ENCODE measurements around the gene TNP2. TPM values are rescaled to one million over a fixed set of nuclear protein-coding genes. Genes with fewer than 3 reads are reported as not detected.

The TNP2 gene
- total and polyA plus RNA-seq, 2 of the 4 experiments (the other 2 are of a cell fraction), result not detected

DNA sequence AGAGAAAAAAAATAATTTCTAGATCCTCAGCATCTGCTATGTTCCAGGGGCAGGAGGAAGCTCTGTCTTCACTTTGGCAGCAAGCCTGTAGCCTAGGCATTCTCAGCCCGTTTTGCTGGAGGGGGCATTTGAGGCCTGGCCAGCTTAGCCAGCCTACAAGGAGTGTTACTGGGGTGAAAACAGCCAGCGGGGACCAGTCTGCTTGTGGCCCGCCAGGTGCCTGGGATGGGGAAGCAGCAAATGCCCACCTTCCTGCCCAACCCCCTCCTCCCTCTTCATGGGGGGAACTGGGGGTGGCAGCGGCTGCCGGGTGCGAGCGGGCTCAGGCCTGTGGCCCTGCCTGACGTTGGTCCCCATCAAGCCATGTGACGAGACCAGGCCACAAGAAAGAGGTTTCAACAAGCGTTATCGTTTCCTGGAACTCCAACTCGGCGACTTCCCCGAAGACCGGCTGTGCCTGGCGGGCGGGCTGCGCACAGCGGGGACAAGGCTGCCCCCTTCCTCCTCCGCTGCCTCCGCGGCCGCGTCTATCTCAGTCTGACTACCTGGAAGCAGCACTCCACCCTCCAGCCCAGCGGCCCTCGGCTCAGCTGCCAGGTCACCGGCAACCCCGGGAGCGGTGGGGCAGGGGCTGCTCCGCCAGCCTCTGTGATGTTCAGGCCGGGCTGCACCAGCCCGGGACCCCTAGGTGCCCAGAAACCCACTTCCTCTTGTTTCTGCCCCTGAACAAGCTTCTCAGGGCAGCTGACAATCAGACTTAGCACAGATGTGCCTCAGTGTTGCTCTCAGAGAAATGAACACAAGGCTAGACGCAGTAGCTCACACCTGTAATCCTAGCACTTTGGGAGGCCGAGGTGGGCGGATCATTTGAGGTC is 36.0 kb downstream of the TNP2 start (continued):
- TF ChIP-seq, protein P1, sequence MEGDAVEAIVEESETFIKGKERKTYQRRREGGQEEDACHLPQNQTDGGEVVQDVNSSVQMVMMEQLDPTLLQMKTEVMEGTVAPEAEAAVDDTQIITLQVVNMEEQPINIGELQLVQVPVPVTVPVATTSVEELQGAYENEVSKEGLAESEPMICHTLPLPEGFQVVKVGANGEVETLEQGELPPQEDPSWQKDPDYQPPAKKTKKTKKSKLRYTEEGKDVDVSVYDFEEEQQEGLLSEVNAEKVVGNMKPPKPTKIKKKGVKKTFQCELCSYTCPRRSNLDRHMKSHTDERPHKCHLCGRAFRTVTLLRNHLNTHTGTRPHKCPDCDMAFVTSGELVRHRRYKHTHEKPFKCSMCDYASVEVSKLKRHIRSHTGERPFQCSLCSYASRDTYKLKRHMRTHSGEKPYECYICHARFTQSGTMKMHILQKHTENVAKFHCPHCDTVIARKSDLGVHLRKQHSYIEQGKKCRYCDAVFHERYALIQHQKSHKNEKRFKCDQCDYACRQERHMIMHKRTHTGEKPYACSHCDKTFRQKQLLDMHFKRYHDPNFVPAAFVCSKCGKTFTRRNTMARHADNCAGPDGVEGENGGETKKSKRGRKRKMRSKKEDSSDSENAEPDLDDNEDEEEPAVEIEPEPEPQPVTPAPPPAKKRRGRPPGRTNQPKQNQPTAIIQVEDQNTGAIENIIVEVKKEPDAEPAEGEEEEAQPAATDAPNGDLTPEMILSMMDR (conservative IDR thresholded peaks at IDR 0.05; ENCODE audit: low read depth, low read length), result no peak

DNA sequence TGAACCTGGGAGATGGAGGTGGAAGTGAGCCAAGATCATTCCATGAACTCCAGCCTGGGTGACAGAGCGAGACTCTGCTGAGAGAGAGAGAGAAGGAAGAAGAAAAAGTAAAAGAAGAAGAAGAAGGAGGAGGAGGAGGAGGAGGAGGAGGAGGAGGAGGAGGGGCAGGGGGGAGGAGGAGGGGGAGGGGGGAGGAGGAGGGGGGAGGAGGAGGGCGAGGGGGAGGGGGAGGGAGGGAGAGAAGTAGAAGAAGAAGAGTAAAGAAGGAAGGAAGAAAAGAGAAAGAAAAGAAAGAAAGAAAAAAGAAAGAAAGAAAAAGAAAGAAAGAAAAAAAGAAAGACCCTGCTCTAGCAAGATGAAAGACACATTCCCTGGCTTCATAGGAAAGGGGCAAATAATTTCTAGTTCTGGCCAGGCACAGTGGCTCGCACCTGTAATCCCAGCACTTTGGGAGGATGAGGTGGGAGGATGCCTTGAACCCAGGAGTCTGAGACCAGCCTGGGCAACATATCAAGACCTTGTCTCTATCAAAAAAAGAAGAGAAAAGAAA is 36.7 kb downstream of the TNP2 start:
- H3K27me3 ChIP-seq (ENCODE audit: control insufficient read depth, insufficient read depth, low read length), result no peaks in the 10 kb centered on the region; the same call in 1 of the 2 replicates
- intact Hi-C loops (cut with micrococcal nuclease), result no loop called here
- no peak overlapping the region for H3K56ac ChIP-seq (ENCODE audit: extremely low read depth, insufficient read depth, low read length)
- H3K14ac ChIP-seq (replicated peaks; ENCODE audit: low read depth, low read length), result no peak overlapping the region; the same call in 1 of the 2 replicates
- H3K23ac ChIP-seq (ENCODE audit: low read depth, low read length), result no peak overlapping the region
- BruUV-seq (replicated peaks), result no TSS peak
- H4K8ac ChIP-seq (ENCODE audit: low read depth in 2 of 2, low read length in 2 of 2), result no peak overlapping the region
- H3K9me1 ChIP-seq (ENCODE audit: insufficient read depth, low read length), result no peaks in the 10 kb centered on the region; the same call in 1 of the 2 replicates
- H2BK20ac ChIP-seq (ENCODE audit: low read depth, low read length), result no peak overlapping the region
- no peak overlapping the region for H3K27ac ChIP-seq (ENCODE audit: insufficient read depth, low read length)
- DNase-seq (no peak), ATAC-seq (ENCODE audit: low read depth) (no peak)
- no peak overlapping the region for H2BK15ac ChIP-seq (ENCODE audit: low read depth, low read length)
- no peak overlapping the region for H2AFZ ChIP-seq (replicated peaks; ENCODE audit: low read length, poor library complexity)
- WGBS, 2 experiments (ENCODE audit: extremely low coverage in 2 of 2, insufficient read length in 1 of 2), result no CpG with 5 or more reads among the region's 3 CpGs
- no peak overlapping the region for H3K4me2 ChIP-seq (ENCODE audit: low read depth, low read length)
- ChIA-PET CTCF (no interaction called here), POLR2A (ENCODE audit: unreplicated experiment) (no interaction called here)
- H2AK9ac ChIP-seq (replicated peaks; ENCODE audit: low read depth, low read length, poor library complexity), result no peak overlapping the region
- H4K5ac ChIP-seq (ENCODE audit: low read depth, low read length), result no peak overlapping the region
- no peak overlapping the region for H4K91ac ChIP-seq (ENCODE audit: insufficient read depth, low read depth, low read length)
- H3K4ac ChIP-seq (ENCODE audit: low read depth, low read length), result no peak overlapping the region
- H3K4me3 ChIP-seq (ENCODE audit: insufficient read depth, low read depth, low read length), result no peak overlapping the region
- H3K9ac ChIP-seq (ENCODE audit: low read depth, low read length), result no peak overlapping the region
- H2BK120ac ChIP-seq (ENCODE audit: low read depth, low read length), result no peak overlapping the region
- H3K4me1 ChIP-seq (ENCODE audit: control insufficient read depth, insufficient read depth, low read length), result peaks cover 2% of the 10 kb centered on the region; the same call in 1 of the 2 replicates
- H2BK5ac ChIP-seq (ENCODE audit: low read depth, low read length, poor library complexity, severe bottlenecking), result no peak overlapping the region
- in situ Hi-C loops (cut with MboI; ENCODE audit: low sequenced_read_pairs), result no loop called here
- dilution Hi-C loops (cut with HindIII; ENCODE audit: low sequenced_read_pairs, unreplicated experiment), result no loop called here
- H3K18ac ChIP-seq (ENCODE audit: low read depth, low read length), result no peak overlapping the region
- H3K36me3 ChIP-seq (ENCODE audit: control insufficient read depth, insufficient read depth, low read length), result no peaks in the 10 kb centered on the region
- peak overlapping the region; percentile 54; the same call in 1 of the 2 replicates for H2AK5ac ChIP-seq (ENCODE audit: low read depth, low read length)
- H4K20me1 ChIP-seq (ENCODE audit: insufficient read depth, low read length), result no peaks in the 10 kb centered on the region
- no peaks in the 10 kb centered on the region for H3K79me1 ChIP-seq (ENCODE audit: low read depth in 1 of 2, low read length in 2 of 2)
- H3K9me3 ChIP-seq (ENCODE audit: control insufficient read depth, insufficient read depth, low read length), result no peaks in the 10 kb centered on the region
- TF ChIP-seq, protein P1 (conservative IDR thresholded peaks at IDR 0.05; ENCODE audit: low read depth, low read length), result no peak
- TF ChIP-seq NFE2L2 (IDR thresholded peaks at IDR 0.05; ENCODE audit: low read depth, low read length) (no peak), RFX5 (IDR thresholded peaks at IDR 0.05; ENCODE audit: low read depth, low read length) (no peak), CEBPB (IDR thresholded peaks at IDR 0.05; ENCODE audit: low read depth, low read length) (no peak), MXI1 (IDR thresholded peaks at IDR 0.05; ENCODE audit: borderline replicate concordance, low read depth, low read length) (no peak)
- TF ChIP-seq, protein P2, sequence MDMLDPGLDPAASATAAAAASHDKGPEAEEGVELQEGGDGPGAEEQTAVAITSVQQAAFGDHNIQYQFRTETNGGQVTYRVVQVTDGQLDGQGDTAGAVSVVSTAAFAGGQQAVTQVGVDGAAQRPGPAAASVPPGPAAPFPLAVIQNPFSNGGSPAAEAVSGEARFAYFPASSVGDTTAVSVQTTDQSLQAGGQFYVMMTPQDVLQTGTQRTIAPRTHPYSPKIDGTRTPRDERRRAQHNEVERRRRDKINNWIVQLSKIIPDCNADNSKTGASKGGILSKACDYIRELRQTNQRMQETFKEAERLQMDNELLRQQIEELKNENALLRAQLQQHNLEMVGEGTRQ (IDR thresholded peaks at IDR 0.05; ENCODE audit: low read depth, low read length), result no peak
- TF ChIP-seq, protein P3, sequence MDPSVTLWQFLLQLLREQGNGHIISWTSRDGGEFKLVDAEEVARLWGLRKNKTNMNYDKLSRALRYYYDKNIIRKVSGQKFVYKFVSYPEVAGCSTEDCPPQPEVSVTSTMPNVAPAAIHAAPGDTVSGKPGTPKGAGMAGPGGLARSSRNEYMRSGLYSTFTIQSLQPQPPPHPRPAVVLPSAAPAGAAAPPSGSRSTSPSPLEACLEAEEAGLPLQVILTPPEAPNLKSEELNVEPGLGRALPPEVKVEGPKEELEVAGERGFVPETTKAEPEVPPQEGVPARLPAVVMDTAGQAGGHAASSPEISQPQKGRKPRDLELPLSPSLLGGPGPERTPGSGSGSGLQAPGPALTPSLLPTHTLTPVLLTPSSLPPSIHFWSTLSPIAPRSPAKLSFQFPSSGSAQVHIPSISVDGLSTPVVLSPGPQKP (IDR thresholded peaks at IDR 0.05; ENCODE audit: borderline replicate concordance, low read depth, low read length), result no peak
